Frontal cortex (tissue), 4 donors: ENCODE results near the gene EPHB6. TPM values are rescaled to one million over a fixed set of nuclear protein-coding genes. Genes with fewer than 3 reads are reported as not detected.
A peak's percentile ranks its signal among the peaks of the same experiment; 100 is the strongest.

ENCODE experiments used
- DNase-seq, 2 donors: peaks; one replicate each; pipeline ENCODE4 v3.0.0; 2012; ENCODE audit warnings: low spot score in 2 of 2
- FAIRE-seq: peaks from 2 replicates; lab custom pipeline; 2012; peaks lifted over from hg19 to GRCh38; lab: Jason Lieb, UNC
- total RNA-seq: library from RNA; depleted of rRNA; stranded (reverse); fragments of >200 nt; gene quantifications from one replicate; pipeline ENCODE4 v1.2.3, GENCODE V29; 2014
- donor health status: control.
- donor health status: control.
- donor health status: control.

The EPHB6 gene
- total RNA-seq: 29.3 TPM

DNA sequence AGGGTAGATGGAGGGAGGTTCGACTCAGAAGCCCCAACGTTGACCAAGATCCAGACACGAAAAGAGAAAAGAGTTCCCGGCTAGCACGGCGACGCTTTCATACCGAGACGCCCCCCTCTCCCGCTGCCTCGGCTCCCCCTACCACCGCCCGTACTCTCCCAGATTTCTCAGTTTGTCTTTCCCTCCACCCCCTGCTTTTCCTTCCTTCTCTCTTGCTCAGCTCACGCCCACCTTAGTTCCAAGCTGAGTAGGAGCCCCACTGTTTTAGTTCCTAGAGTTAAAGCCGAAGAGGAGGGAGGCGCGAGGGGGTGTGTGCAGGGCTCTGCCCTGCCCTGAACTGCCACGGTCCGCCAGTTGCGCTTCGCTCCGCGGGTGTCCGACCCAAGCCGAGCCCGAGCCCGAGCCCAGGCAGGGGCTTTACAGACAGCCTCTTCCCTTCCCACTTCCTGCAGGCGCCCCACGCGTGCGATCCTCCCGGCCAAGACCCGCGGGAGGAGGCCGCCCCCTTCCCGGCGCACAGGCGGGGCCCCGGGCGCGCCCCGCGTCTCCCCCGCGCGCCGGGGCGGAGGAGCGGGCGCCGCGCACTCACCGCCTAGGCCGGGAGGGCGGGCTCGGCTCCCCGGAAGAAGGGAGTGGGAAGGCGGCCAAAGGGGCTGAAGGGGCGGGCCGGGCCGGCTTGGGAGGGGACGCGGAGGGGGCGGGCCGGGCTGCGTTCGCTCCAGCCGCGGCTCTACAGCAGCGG lies at the start of gene EPHB6:
EPHB6 (plus strand) TSS at position 705 of the 742 bp plus-strand sequence. CDS start 8,152 bp downstream, outside the sequence.
- FAIRE-seq (no peak), DNase-seq (peak; percentile 68 to 81)

GRCh38 chr7:142805350-142806021 lies 49.4 kb upstream of the EPHB6 start:
- no peak for DNase-seq
- FAIRE-seq: no peak

DNA sequence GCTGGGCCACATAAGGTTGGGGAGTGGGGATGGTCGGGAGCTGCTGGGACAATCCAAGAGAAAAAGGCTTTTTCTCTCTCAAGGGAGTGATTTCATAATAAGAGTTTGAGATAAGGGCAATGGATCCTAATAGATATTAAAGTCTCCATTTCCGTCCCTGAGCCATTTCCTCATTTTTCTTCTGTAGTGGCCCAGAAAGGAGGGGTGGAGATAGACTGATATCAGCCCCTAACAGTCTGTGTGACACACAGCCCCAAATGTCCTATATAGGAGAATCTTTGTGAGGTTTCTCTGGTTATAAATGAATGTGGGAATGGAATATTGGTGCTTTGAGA lies 48.9 kb upstream of the EPHB6 start:
- DNase-seq: no peak
- no peak for FAIRE-seq

DNA sequence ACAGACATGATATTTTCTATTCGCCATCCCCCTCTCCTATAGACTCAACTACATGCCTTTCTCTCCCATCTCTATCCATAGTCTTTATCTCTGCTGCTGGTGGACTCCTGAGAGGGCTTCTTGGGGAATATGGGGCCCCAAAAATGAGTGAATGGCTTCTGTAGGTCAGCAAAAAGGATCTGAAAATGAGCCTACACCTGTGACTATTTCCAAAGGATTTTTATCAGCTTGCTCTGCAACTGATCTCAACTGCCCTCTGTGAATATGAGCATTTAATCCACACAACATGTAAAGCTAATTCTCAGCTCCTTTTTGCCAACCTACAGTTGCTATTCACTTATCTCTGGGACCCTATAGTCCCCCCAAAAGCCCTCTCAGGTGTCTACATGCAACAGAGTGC lies 47.9 kb upstream of the EPHB6 start:
- DNase-seq (no peak), FAIRE-seq (no peak)

DNA sequence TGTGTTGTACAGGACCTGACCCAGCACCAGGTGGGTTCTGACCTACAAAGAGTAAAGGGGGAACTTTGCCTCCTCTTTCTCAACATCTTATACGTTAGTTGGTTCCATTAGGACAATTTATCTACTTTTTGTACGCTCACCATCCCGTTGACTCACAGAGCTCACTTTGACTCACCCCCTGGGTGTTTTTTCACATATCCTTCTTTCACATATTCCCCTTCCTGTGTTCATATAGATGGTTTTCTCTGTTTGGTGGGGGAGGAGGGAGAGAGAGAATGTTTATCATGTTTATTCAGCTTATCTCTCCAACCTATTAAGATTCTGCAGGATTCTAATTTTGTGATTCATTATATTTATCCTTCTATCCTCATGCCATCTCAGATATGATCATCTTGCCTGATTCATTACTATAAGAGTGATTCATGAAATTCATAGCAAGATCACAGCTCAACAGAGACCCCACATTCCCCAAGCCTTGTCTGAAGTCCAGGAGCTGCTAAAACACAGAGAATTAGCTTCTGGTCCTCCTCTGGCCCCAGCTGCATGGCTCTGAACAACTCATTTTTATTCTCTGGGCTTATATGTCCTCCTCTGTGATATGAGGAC lies 46.9 kb upstream of the EPHB6 start:
- no peak for FAIRE-seq

DNA sequence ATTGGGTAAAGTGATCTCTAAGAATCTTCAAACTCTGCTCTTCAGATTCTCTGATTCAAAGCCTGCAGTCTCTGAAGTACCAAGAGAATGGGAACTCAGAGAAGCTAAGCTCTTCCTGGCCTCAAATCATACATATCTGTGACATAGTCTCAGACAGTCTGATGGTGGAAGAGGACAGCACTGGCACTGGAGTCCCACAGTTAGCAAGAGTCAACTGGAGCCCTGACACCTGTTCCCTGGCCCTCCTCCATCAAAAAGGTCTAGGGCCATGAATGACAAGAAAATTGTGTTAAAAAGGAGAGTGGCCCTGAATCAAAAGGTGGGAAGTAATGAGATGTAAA lies 46.4 kb upstream of the EPHB6 start:
- DNase-seq (no peak), FAIRE-seq (no peak)

More for the DNA sequence above, 46.9 kb upstream of the EPHB6 start:
- DNase-seq: no peak

DNA sequence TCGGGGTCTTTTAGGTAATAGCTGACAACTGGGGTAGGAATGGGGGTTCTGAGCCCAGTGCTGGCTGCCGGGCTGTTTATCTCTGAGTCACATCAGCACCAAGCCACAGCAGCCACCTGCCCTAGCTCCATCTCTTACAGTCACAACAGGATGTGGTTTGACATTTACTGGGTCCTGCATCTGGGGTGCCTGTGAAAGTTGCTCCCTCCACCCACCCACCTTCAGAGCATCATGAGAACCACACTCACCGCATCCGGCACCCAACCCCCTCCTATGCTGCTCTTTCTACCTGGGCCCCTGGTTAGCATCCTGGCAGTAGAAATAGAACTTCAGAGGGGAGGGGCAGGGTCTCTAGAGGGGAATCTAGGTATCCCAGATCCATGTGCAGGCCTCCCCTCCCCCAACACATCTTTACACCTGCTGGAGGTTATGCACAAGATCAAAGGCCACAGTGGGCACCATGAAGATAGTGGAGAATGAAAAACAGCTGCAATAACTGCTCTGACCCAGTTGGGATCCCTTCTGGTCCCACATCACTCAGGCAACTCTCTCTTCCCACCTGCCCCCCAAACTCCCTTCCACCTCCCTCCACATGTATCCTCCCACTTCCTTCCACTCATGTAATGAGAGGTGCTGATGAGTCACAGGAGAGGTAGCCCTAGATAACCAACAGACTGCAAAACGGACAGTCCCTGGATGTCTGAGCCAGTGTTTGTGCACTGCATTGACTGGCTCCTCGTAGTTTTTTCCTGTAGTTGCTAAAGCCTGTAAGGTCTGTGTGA lies 45.9 kb upstream of the EPHB6 start:
- FAIRE-seq: no peak

GRCh38 chr7:142809671-142810070 lies 45.2 kb upstream of the EPHB6 start:
- DNase-seq (no peak), FAIRE-seq (no peak)

More for the DNA sequence above, 45.9 kb upstream of the EPHB6 start:
- no peak for DNase-seq

DNA sequence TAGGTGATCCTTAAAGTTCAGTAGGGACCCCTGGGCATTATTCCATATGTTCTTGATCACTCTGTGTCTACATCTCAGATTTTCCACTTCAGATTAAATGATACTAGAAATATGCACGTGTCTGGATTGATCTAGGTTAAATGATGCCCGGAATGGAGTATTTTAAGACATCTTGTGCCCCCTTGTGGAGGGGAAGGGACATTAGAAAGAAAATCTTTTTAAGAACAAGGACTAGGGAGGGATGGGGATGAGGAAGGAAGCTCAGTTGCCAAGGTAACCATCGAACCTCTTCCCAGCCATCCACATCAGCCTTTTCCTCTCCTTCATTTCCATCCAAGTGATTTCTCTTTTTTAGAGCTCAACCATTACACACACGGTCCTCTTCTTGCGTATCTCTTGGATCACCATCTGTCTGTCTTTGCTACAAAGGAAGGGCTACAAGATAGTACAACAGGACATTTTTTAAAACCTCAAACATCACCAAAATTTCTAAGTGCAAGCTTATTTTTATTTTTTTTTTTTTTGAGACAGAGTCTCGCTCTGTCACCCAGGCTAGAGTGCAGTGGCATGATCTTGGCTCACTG lies 43.6 kb upstream of the EPHB6 start:
- DNase-seq: peak in 1 of 2 donors; percentile 34

DNA sequence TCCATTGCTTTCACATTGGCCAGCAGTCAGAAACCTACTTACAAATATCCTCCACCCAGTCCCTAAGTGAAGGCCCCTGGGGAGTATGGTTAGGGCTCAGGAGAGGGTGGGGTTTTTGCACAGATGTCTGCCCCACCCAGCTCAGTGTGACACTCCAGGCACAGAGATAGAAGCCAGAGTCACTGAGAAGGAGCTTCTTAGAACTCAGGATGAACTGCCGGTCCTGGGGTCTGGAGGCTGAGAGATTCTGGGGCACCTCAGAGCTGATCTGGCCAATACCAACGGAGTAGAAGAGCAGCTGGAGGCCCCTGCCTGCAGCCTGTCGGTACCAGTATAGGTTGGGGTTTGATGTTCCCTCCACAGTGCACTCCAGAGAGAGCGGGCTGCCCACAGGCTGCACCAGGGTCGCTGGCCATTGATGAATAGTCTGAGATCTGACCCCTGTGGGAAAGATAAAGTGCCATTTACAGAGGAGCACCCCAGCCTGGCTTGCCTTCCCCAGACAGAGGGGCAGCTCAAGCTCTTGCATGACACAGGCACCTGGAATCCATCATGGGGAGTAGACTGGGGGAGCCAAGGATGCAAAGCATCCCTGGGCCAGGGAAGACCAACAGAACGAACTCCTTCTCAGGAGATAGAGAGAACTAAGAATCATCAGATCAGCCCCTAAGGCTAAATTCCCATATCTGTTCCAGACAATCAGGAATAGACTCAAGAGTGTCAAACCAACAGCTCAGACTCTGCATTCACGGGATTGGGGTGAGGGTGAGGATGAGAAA lies 42.2 kb upstream of the EPHB6 start:
- DNase-seq (no peak), FAIRE-seq (no peak)

More for the DNA sequence above, 43.6 kb upstream of the EPHB6 start:
- FAIRE-seq: no peak

GRCh38 chr7:142813226-142813625 lies 41.6 kb upstream of the EPHB6 start:
- no peak for FAIRE-seq
- DNase-seq: no peak

DNA sequence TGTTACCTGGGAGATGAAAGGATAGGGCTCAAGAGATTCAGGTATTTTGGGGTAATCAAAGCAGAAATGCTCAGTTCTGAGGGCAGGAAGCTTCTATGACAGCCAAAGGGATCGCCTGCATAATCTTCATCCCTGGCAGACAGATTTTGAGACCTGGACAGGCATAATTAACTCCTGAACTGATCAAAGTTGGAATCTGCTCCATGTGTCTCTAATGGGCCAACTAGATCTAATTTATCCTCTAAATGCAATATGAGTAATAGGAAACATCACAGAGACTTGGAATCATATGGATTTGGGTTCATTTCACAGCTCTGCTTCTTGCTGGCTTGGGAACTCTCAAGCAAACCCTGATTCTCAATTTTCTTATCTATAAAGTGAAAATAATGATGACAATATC lies 41.2 kb upstream of the EPHB6 start:
- FAIRE-seq: no peak

GRCh38 chr7:142814451-142814850 lies 40.4 kb upstream of the EPHB6 start:
- FAIRE-seq (no peak), DNase-seq (no peak)

More for the DNA sequence above, 41.2 kb upstream of the EPHB6 start:
- no peak for DNase-seq

- FAIRE-seq (no peak), DNase-seq (no peak)
These were observed 39.7 kb upstream of the EPHB6 start for GRCh38 chr7:142815134-142815533.

DNA sequence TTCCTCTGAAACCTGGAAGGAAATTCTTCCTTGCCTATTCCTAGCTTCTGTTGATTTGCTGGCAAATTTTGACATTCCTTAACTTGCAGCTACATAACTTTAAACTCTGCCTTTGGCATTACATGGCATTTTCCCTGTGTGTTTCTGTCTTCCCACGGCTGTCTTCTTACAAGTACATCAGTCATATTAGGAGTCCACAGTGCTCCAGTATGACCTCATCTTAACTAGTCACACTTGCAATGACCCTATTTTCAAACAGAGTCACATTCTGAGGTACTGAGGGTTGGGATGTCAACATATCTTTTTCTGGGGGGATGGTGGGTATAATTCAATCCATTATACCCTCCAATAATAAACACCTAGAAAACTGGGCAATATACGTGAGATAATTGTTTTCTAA lies 37.4 kb upstream of the EPHB6 start:
- DNase-seq: no peak
- no peak for FAIRE-seq

- FAIRE-seq (no peak), DNase-seq (no peak)
These were observed 35.3 kb upstream of the EPHB6 start for GRCh38 chr7:142819530-142819929.

DNA sequence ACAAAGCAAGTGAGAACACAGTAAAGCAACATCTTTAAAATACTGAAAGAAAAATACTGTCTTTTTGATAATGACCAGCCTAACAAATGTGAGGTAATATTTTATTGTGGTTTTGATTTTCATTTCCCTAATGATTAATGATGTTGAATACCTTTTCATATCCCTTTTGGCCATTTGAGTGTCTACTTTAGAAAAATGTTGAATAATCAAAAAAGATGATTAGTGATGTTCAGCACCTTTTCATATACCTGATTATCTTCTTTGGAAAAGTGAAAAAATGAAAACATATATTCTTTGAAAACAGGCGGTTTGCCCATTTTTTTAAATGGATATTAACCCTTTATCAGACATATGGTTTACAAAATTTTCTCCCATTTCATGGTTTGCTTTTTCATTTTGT lies 32.2 kb upstream of the EPHB6 start:
- FAIRE-seq: no peak
- no peak for DNase-seq

GRCh38 chr7:142827951-142828500 lies 26.9 kb upstream of the EPHB6 start:
- DNase-seq (no peak), FAIRE-seq (no peak)

DNA sequence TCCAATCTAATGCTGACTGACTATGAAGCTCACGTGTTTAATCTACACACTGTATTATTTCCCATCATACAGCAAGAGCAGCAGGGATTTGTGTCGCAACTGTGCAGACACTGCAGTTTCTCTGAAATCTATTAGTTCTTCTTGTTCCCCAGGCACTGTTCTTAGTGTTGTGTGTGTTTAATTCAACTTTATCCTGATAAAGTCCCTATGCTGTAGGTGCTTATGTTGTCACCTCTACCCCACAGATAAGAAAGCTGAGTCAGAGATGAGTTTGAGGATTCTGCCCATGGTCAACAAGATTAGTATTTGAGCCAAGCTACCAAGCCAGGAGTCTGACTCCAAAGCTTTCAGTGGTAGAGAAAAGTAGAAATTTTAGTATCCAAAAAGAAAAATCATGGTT lies 22.5 kb upstream of the EPHB6 start:
- no peak for FAIRE-seq

More for the DNA sequence above, 22.5 kb upstream of the EPHB6 start:
- DNase-seq: no peak
